Thyroid gland (tissue), 4 donors: ENCODE measurements around the gene SLC9A1.

Experiments used
- CTCF ChIP-seq, 6 experiments: fragments of 200-600 bp in 3 of 6; fragments of 450-650 bp in 3 of 6; sonication (generic) in 3 of 6; IDR thresholded peaks; one replicate each; pipeline ENCODE4 v1.5.1; 2016 to 2019; ENCODE audit warnings: antibody characterized with exemption in 6 of 6, mild to moderate bottlenecking in 2 of 6, inconsistent platforms in 1 of 6, moderate library complexity in 1 of 6
- POLR2A ChIP-seq, 2 donors: fragments of 450-650 bp; IDR thresholded peaks; one replicate each; pipeline ENCODE4 v1.6.1; 2017; ENCODE audit warnings: antibody characterized with exemption in 2 of 2, mild to moderate bottlenecking in 2 of 2, moderate library complexity in 1 of 2

GRCh38 chr1:27084107-27084506 lies 70.8 kb downstream of the SLC9A1 start:
- TF ChIP-seq CTCF (IDR thresholded peaks at IDR 0.05) (no peak), POLR2A (IDR thresholded peaks at IDR 0.05) (no peak)
